ENCODE data around the gene PTPRG. TPM values are rescaled to one million over a fixed set of nuclear protein-coding genes. Genes with fewer than 3 reads are reported as not detected.

The PTPRG gene
- total and polyA plus RNA-seq, 12 donors: 6.3 to 119 (median 72.2) TPM

- 93 to 100% (median 98%) methylated on average over 2 of the region's 2 CpGs for WGBS, 4 donors
- Histone ChIP-seq H3K27ac (no peak overlapping the region), H3K4me1 (replicated peaks in 1 of 2) (peaks cover 4 to 42% of the 10 kb centered on the region in 2 donors), H3K9me3 (replicated peaks in 1 of 3) (no peaks in the 10 kb centered on the region), H3K36me3 (replicated peaks in 1 of 2) (no peaks in the 10 kb centered on the region), H3K27me3 (no peaks in the 10 kb centered on the region), H3K4me3 (no peak overlapping the region)
- DNase-seq: no peak
- TF ChIP-seq POLR2A (IDR thresholded peaks at IDR 0.05) (no peak), CTCF (IDR thresholded peaks at IDR 0.05) (no peak)
- intact Hi-C loops (cut with DNase I): no loop called here
Observed at GRCh38 chr3:62249855-62250543, 688.6 kb downstream of the PTPRG start.

- H3K4me3 ChIP-seq: no peak overlapping the region
- H3K9me3 ChIP-seq (replicated peaks in 1 of 3): no peaks in the 10 kb centered on the region
- H3K4me1 ChIP-seq (replicated peaks in 1 of 2): peaks cover 4 to 32% of the 10 kb centered on the region in 2 donors
- peak; percentile 34 to 75 (median 67) for DNase-seq
- H3K36me3 ChIP-seq (replicated peaks in 1 of 2): no peaks in the 10 kb centered on the region
- 38 to 64% (median 49%) methylated on average over 2 of the region's 2 CpGs for WGBS, 4 donors
- H3K27me3 ChIP-seq: no peaks in the 10 kb centered on the region
- H3K27ac ChIP-seq: peak overlapping the region in 4 of 5 donors; percentile 32 to 80 (median 37)
- intact Hi-C loops (cut with DNase I): no loop called here
- TF ChIP-seq POLR2A (IDR thresholded peaks at IDR 0.05) (no peak), CTCF (IDR thresholded peaks at IDR 0.05) (no peak)
Observed at GRCh38 chr3:62252438-62253157, 691.2 kb downstream of the PTPRG start.

GRCh38 chr3:62253971-62254370 lies 692.6 kb downstream of the PTPRG start:
- WGBS, 4 donors: 63 to 74% (median 71%) methylated on average over 3 of the region's 3 CpGs
- no peaks in the 10 kb centered on the region for H3K9me3 ChIP-seq (replicated peaks in 1 of 3)
- intact Hi-C loops (cut with DNase I): no loop called here
- no peak for DNase-seq
- no peaks in the 10 kb centered on the region for H3K36me3 ChIP-seq (replicated peaks in 1 of 2)
- peaks cover 4 to 23% of the 10 kb centered on the region in 2 donors for H3K4me1 ChIP-seq (replicated peaks in 1 of 2)
- H3K27ac ChIP-seq: no peak overlapping the region
- no peak overlapping the region for H3K4me3 ChIP-seq
- no peak for TF ChIP-seq CTCF (IDR thresholded peaks at IDR 0.05)
- TF ChIP-seq POLR2A (IDR thresholded peaks at IDR 0.05): no peak
- H3K27me3 ChIP-seq: no peaks in the 10 kb centered on the region

- TF ChIP-seq POLR2A (IDR thresholded peaks at IDR 0.05): no peak
- no peak for TF ChIP-seq CTCF (IDR thresholded peaks at IDR 0.05)
- Histone ChIP-seq H3K27me3 (no peaks in the 10 kb centered on the region), H3K9me3 (replicated peaks in 1 of 3) (no peaks in the 10 kb centered on the region), H3K4me3 (no peak overlapping the region), H3K36me3 (replicated peaks in 1 of 2) (no peaks in the 10 kb centered on the region), H3K27ac (no peak overlapping the region), H3K4me1 (replicated peaks in 1 of 2) (peaks cover 4 to 33% of the 10 kb centered on the region in 2 donors)
- DNase-seq: no peak
- 92 to 99% (median 96%) methylated on average over 2 of the region's 2 CpGs for WGBS, 4 donors
- intact Hi-C loops (cut with DNase I): no loop called here
Observed at GRCh38 chr3:62255758-62256157, 694.4 kb downstream of the PTPRG start.

Data from adrenal gland (tissue), 12 donors.